OCI-LY7 (cell line): ENCODE measurements around the gene FCMR.

Experiments
- CTCF ChIP-seq: fragments of 200-600 bp; sonication (generic); conservative IDR thresholded peaks from 2 replicates; pipeline ENCODE4 v1.5.1; 2014; ENCODE audit warnings: mild to moderate bottlenecking, antibody characterized with exemption, low read length, moderate library complexity, mixed read lengths
- EZH2phosphoT487 ChIP-seq: fragments of 200-600 bp; sonication (generic); IDR thresholded peaks from 2 replicates; pipeline ENCODE4 v1.6.1; 2018; ENCODE audit warnings: low read depth, borderline replicate concordance, mild to moderate bottlenecking, mixed run types, antibody characterized with exemption, low read length, moderate library complexity, mixed read lengths

- TF ChIP-seq CTCF (no peak), EZH2phosphoT487 (no peak)
Observed at GRCh38 chr1:206941766-206942418, 20.2 kb upstream of the FCMR start.
